ENCODE data around the gene FAM98B.

- TF ChIP-seq POLR2A (IDR thresholded peaks at IDR 0.05): peak in 2 of 4 donors; percentile 34 to 67
- TF ChIP-seq CTCF (IDR thresholded peaks at IDR 0.05): peak in 2 of 6 experiments; percentile 29 to 31
- TF ChIP-seq POLR2AphosphoS5 (IDR thresholded peaks at IDR 0.05): peak; percentile 16 to 78
- TF ChIP-seq EP300 (IDR thresholded peaks at IDR 0.05): peak in 1 of 4 donors; percentile 51
These were observed at the start of gene FAM98B for GRCh38 chr15:38453971-38454695.
